ENCODE data around the gene QTRT2. TPM values are rescaled to one million over a fixed set of nuclear protein-coding genes. Genes with fewer than 3 reads are reported as not detected.

QTRT2 gene
- polyA plus RNA-seq, 2 of the 4 experiments (the other 2 are of a cell fraction) = 23.5 to 33.9 TPM

- FAIRE-seq = no peak
- 83% methylated on average over 8 of the region's 8 CpGs for WGBS (ENCODE audit: missing lambda C conversion rate)
- POLR2A ChIA-PET = interaction anchor here (0.6 kb wide), 1 partner anchor 97 kb away, joined by 3 read pairs; no protein-coding TSS in a partner anchor
These were observed 2.1 kb downstream of the QTRT2 start for GRCh38 chr3:114058646-114059045.

GRCh38 chr3:114060906-114061655 lies 4.5 kb downstream of the QTRT2 start:
- no peak overlapping the region for H3K27ac ChIP-seq
- DNase-seq (ENCODE audit: low read depth in 1 of 2, low spot score in 1 of 2) = no peak
- no peak for TF ChIP-seq HMGXB4 (CRISPR knock-in tag; IDR thresholded peaks at IDR 0.05; ENCODE audit: borderline replicate concordance)
- no peak for TF ChIP-seq BCL3 (IDR thresholded peaks at IDR 0.05)
- no peak for TF ChIP-seq HES2 (IDR thresholded peaks at IDR 0.05)
- TF ChIP-seq CHD4 (IDR thresholded peaks at IDR 0.05; ENCODE audit: borderline replicate concordance) = no peak
- no peak for TF ChIP-seq EHMT2 (IDR thresholded peaks at IDR 0.05; ENCODE audit: low read depth)
- no peak for TF ChIP-seq NPAS2 (CRISPR knock-in tag; IDR thresholded peaks at IDR 0.05; ENCODE audit: borderline replicate concordance)
- CTCF ChIA-PET = no interaction called here
- ATAC-seq = no peak
- H3K4me3 ChIP-seq = no peak overlapping the region
- no peak for FAIRE-seq
- POLR2A ChIA-PET = no interaction called here
- H3K9me3 ChIP-seq = no peaks in the 10 kb centered on the region
- whole genome bisulfite sequencing (ENCODE audit: missing lambda C conversion rate) = 91% methylated on average over 8 of the region's 8 CpGs
- peaks cover 6% of the 10 kb centered on the region; the same call in 2 of the 3 replicates for H3K4me1 ChIP-seq
- no peak overlapping the region for H3K4me2 ChIP-seq

More at GRCh38 chr3:114058646-114059045, 2.1 kb downstream of the QTRT2 start:
- Histone ChIP-seq H3K4me1 (peaks cover 13% of the 10 kb centered on the region), H3K9me3 (no peaks in the 10 kb centered on the region), H3K4me2 (peak overlapping the region; percentile 77), H3K4me3 (no peak overlapping the region), H3K27ac (no peak overlapping the region)
- TF ChIP-seq HOXA7 (CRISPR knock-in tag; IDR thresholded peaks at IDR 0.05) (no peak), ZNF302 (CRISPR knock-in tag; IDR thresholded peaks at IDR 0.05) (no peak)
- DNase-seq (ENCODE audit: low read depth in 1 of 2, low spot score in 1 of 2) (no peak), ATAC-seq (no peak)
- CTCF ChIA-PET = no interaction called here

GRCh38 chr3:114067804-114068203 lies 11.3 kb downstream of the QTRT2 start:
- POLR2A ChIA-PET = no interaction called here
- Histone ChIP-seq H3K9me3 (no peaks in the 10 kb centered on the region), H3K4me2 (no peak overlapping the region), H3K4me1 (no peaks in the 10 kb centered on the region), H3K27ac (no peak overlapping the region), H3K4me3 (no peak overlapping the region)
- 92% methylated on average over 4 of the region's 4 CpGs for WGBS (ENCODE audit: missing lambda C conversion rate)
- CTCF ChIA-PET = interaction anchor here (2.3 kb wide), 1 partner anchor 11 kb away, joined by 10 read pairs; the partner anchor contains the start of genes CCDC191 and QTRT2
- ATAC-seq = no peak
- DNase-seq (ENCODE audit: low read depth in 1 of 2, low spot score in 1 of 2) = no peak
- no peak for FAIRE-seq
- TF ChIP-seq POLR2AphosphoS2 (conservative IDR thresholded peaks at IDR 0.05; ENCODE audit: low read length) (no peak), CTCF (IDR thresholded peaks at IDR 0.05) (no peak), NPAS2 (CRISPR knock-in tag; IDR thresholded peaks at IDR 0.05; ENCODE audit: borderline replicate concordance) (no peak), MAFK (IDR thresholded peaks at IDR 0.05; ENCODE audit: partially characterized antibody) (no peak), KDM5A (IDR thresholded peaks at IDR 0.05) (no peak), REST (IDR thresholded peaks at IDR 0.05) (no peak), PBX3 (IDR thresholded peaks at IDR 0.05) (no peak), ZFP36 (IDR thresholded peaks at IDR 0.05; ENCODE audit: borderline replicate concordance, partially characterized antibody) (no peak), HOXB13 (CRISPR knock-in tag; IDR thresholded peaks at IDR 0.05; ENCODE audit: low read depth) (no peak), USF2 (IDR thresholded peaks at IDR 0.05) (no peak), HES2 (IDR thresholded peaks at IDR 0.05) (no peak), TP53 (CRISPR knock-in tag; IDR thresholded peaks at IDR 0.05) (no peak), TFCP2L1 (CRISPR knock-in tag; IDR thresholded peaks at IDR 0.05) (no peak), CBX8 (IDR thresholded peaks at IDR 0.05) (no peak)

All from A549 (cell line).